ENCODE data around the gene CEP44. TPM values are rescaled to one million over a fixed set of nuclear protein-coding genes. Genes with fewer than 3 reads are reported as not detected.
A peak's percentile ranks its signal among the peaks of the same experiment; 100 is the strongest.

Gene CEP44
- total RNA-seq, 1 donor from 2014 or later: 11.5 TPM

GRCh38 chr4:174312993-174313392, 29.3 kb downstream of the CEP44 start:
- H3K4me1 ChIP-seq (ENCODE audit: insufficient read depth, low read length): no peaks in the 10 kb centered on the region
- H3K79me2 ChIP-seq (ENCODE audit: insufficient read depth, low read length): no peaks in the 10 kb centered on the region
- no peaks in the 10 kb centered on the region for H3K9me3 ChIP-seq (ENCODE audit: insufficient read depth, low read depth, low read length)
- no peaks in the 10 kb centered on the region for H3K27me3 Mint-ChIP-seq (ENCODE audit: low read depth, unreplicated experiment)
- no peaks in the 10 kb centered on the region for H4K20me1 ChIP-seq (ENCODE audit: insufficient read depth, low read length)
- FAIRE-seq (no peak), DNase-seq (ENCODE audit: low read depth) (no peak)
- no peak overlapping the region for H3K4me3 Mint-ChIP-seq (ENCODE audit: unreplicated experiment)
- no peaks in the 10 kb centered on the region for H3K36me3 ChIP-seq (ENCODE audit: insufficient read depth, low read length)
- no peak overlapping the region for H3K9ac ChIP-seq (ENCODE audit: low read length)
- no peak overlapping the region for H2AFZ ChIP-seq (ENCODE audit: low read depth, low read length)
- no peak overlapping the region for H3K4me3 ChIP-seq (ENCODE audit: insufficient read depth, low read depth, low read length)
- TF ChIP-seq CTCF (IDR thresholded peaks at IDR 0.05; ENCODE audit: insufficient read depth, low read depth, low read length) (no peak), EZH2 (IDR thresholded peaks at IDR 0.05; ENCODE audit: insufficient read depth, low read length) (no peak)
- peaks cover 18% of the 10 kb centered on the region for H3K4me1 Mint-ChIP-seq (ENCODE audit: low read depth, unreplicated experiment)
- H3K4me2 ChIP-seq (ENCODE audit: low read length): no peak overlapping the region
- H3K27ac Mint-ChIP-seq (ENCODE audit: unreplicated experiment): no peak overlapping the region
- no peaks in the 10 kb centered on the region for H3K27me3 ChIP-seq (ENCODE audit: insufficient read depth, low read length)
- H3K27ac ChIP-seq (ENCODE audit: low read depth, low read length): no peak overlapping the region
- H3K36me3 Mint-ChIP-seq (ENCODE audit: low read depth, unreplicated experiment): peaks cover 4% of the 10 kb centered on the region
- H3K9me3 Mint-ChIP-seq (ENCODE audit: unreplicated experiment): no peaks in the 10 kb centered on the region

DNA sequence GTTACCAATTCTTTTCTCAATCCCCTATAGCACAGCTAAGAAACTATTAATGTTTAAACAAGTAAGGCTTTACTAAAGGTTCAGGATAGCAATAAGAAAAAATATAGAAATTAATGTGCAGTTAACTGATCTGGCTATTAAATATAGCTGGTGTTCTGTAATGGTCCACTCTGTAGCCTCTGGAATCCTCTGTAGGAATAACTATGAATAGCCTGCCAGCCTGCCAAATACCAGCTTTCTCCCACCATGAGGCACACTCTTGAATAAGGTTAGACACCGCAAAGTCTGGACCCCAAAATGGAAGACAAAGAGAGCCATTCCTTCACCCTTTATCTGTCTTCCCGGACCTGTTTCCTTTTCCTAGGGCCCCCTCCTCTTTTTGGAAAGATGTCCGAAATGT, 30.6 kb downstream of the CEP44 start:
- Histone ChIP-seq H3K4me1 (ENCODE audit: insufficient read depth, low read length) (peaks cover 4% of the 10 kb centered on the region), H3K27ac (ENCODE audit: low read depth, low read length) (no peak overlapping the region), H3K9me3 (ENCODE audit: insufficient read depth, low read depth, low read length) (no peaks in the 10 kb centered on the region), H3K4me3 (ENCODE audit: insufficient read depth, low read depth, low read length) (no peak overlapping the region), H3K36me3 (ENCODE audit: insufficient read depth, low read length) (no peaks in the 10 kb centered on the region), H3K4me2 (ENCODE audit: low read length) (no peak overlapping the region), H4K20me1 (ENCODE audit: insufficient read depth, low read length) (no peaks in the 10 kb centered on the region), H3K79me2 (ENCODE audit: insufficient read depth, low read length) (no peaks in the 10 kb centered on the region), H3K27me3 (ENCODE audit: insufficient read depth, low read length) (no peaks in the 10 kb centered on the region), H3K9ac (ENCODE audit: low read length) (no peak overlapping the region), H2AFZ (ENCODE audit: low read depth, low read length) (no peak overlapping the region)
- Mint-ChIP-seq H3K4me3 (ENCODE audit: unreplicated experiment) (no peak overlapping the region), H3K9me3 (ENCODE audit: unreplicated experiment) (no peaks in the 10 kb centered on the region), H3K36me3 (ENCODE audit: low read depth, unreplicated experiment) (peaks cover 4% of the 10 kb centered on the region), H3K27ac (ENCODE audit: unreplicated experiment) (peak overlapping the region; percentile 27), H3K27me3 (ENCODE audit: low read depth, unreplicated experiment) (no peaks in the 10 kb centered on the region), H3K4me1 (ENCODE audit: low read depth, unreplicated experiment) (peaks cover 18% of the 10 kb centered on the region)
- FAIRE-seq (no peak), DNase-seq (ENCODE audit: low read depth) (no peak)
- no peak for TF ChIP-seq CTCF (IDR thresholded peaks at IDR 0.05; ENCODE audit: insufficient read depth, low read depth, low read length)
- TF ChIP-seq EZH2 (IDR thresholded peaks at IDR 0.05; ENCODE audit: insufficient read depth, low read length): no peak

- no peaks in the 10 kb centered on the region for H4K20me1 ChIP-seq (ENCODE audit: insufficient read depth, low read length)
- Mint-ChIP-seq H3K9me3 (ENCODE audit: unreplicated experiment) (no peaks in the 10 kb centered on the region), H3K27ac (ENCODE audit: unreplicated experiment) (peak overlapping the region; percentile 27), H3K36me3 (ENCODE audit: low read depth, unreplicated experiment) (peaks cover 4% of the 10 kb centered on the region), H3K4me1 (ENCODE audit: low read depth, unreplicated experiment) (peaks cover 18% of the 10 kb centered on the region), H3K27me3 (ENCODE audit: low read depth, unreplicated experiment) (no peaks in the 10 kb centered on the region), H3K4me3 (ENCODE audit: unreplicated experiment) (no peak overlapping the region)
- H3K36me3 ChIP-seq (ENCODE audit: insufficient read depth, low read length): no peaks in the 10 kb centered on the region
- no peak overlapping the region for H3K9ac ChIP-seq (ENCODE audit: low read length)
- no peak overlapping the region for H2AFZ ChIP-seq (ENCODE audit: low read depth, low read length)
- H3K4me1 ChIP-seq (ENCODE audit: insufficient read depth, low read length): peaks cover 4% of the 10 kb centered on the region
- DNase-seq (ENCODE audit: low read depth) (peak; percentile 71), FAIRE-seq (no peak)
- TF ChIP-seq EZH2 (IDR thresholded peaks at IDR 0.05; ENCODE audit: insufficient read depth, low read length) (no peak), CTCF (IDR thresholded peaks at IDR 0.05; ENCODE audit: insufficient read depth, low read depth, low read length) (no peak)
- no peak overlapping the region for H3K4me3 ChIP-seq (ENCODE audit: insufficient read depth, low read depth, low read length)
- no peaks in the 10 kb centered on the region for H3K27me3 ChIP-seq (ENCODE audit: insufficient read depth, low read length)
- no peaks in the 10 kb centered on the region for H3K79me2 ChIP-seq (ENCODE audit: insufficient read depth, low read length)
- no peak overlapping the region for H3K4me2 ChIP-seq (ENCODE audit: low read length)
- H3K9me3 ChIP-seq (ENCODE audit: insufficient read depth, low read depth, low read length): no peaks in the 10 kb centered on the region
- no peak overlapping the region for H3K27ac ChIP-seq (ENCODE audit: low read depth, low read length)
Measured at GRCh38 chr4:174314770-174315169, 31.1 kb downstream of the CEP44 start.
